GM12872 (cell line): ENCODE measurements around the gene SCN3A.

Source experiments
- TF ChIP-seq, protein P1 (sequence below): IDR thresholded peaks from 3 replicates; pipeline ENCODE4 v1.5.1; 2011; ENCODE audit warnings: low read depth, mild to moderate bottlenecking, low read length, moderate library complexity; ENCODE audit not compliant: insufficient read depth

SCN3A gene

DNA sequence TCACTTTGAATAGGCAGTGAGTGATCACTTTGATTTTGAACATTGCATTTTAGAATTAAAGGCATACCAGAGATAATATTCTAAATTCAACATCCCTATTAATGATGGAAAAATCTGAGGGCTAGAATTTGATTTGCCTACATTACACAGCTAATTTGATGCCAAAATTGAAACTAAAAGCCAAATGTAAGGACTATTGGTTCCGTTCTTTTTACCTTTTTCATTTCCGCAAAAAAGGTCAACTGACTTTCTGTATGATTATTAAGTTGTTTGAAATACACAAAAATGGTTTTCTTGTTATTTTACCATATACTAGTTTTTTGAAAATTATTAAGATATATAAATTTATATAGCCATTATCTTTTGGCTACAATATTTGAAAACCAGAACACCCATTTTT, 117.5 kb downstream of the SCN3A start:
- TF ChIP-seq, protein P1, sequence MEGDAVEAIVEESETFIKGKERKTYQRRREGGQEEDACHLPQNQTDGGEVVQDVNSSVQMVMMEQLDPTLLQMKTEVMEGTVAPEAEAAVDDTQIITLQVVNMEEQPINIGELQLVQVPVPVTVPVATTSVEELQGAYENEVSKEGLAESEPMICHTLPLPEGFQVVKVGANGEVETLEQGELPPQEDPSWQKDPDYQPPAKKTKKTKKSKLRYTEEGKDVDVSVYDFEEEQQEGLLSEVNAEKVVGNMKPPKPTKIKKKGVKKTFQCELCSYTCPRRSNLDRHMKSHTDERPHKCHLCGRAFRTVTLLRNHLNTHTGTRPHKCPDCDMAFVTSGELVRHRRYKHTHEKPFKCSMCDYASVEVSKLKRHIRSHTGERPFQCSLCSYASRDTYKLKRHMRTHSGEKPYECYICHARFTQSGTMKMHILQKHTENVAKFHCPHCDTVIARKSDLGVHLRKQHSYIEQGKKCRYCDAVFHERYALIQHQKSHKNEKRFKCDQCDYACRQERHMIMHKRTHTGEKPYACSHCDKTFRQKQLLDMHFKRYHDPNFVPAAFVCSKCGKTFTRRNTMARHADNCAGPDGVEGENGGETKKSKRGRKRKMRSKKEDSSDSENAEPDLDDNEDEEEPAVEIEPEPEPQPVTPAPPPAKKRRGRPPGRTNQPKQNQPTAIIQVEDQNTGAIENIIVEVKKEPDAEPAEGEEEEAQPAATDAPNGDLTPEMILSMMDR = no peak

DNA sequence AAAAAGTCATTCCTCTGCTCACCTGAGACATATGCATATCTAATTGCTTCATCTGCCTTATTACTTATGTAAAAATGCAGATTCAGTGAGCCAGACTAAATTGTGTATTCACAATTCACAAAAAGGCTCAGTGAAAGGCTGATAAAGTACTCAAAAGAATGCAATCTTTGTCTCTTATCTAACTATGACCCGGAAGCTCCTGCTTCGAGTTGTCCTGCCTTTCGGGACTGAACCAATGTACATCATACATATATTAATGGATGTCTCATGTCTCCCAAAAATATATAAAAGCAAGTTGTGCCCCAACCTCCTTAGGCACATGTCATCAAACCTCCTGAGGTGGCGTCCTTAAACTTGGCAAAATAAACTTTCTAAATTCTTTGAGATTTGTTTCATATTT, 120.5 kb downstream of the SCN3A start:
- TF ChIP-seq, protein P1 = no peak

DNA sequence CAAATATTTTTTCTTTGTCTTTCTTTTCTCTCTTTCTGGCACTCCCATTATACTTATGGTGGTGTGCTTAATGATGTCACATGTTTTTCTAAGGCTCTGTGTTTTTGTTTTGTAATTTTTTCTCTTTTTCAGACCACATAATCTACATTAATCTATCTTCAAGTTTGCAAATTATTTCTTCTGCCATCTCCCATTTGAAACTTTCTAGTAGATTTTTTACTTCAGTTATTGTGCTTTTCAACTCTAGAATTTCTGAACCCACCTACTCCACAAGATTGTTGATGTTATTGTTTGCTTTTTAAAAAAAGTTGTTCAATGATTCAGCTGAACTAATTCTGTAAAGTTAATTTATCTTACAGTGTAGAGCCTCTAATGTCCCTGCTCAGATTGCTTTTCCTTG, 121.4 kb downstream of the SCN3A start:
- TF ChIP-seq, protein P1 = no peak

DNA sequence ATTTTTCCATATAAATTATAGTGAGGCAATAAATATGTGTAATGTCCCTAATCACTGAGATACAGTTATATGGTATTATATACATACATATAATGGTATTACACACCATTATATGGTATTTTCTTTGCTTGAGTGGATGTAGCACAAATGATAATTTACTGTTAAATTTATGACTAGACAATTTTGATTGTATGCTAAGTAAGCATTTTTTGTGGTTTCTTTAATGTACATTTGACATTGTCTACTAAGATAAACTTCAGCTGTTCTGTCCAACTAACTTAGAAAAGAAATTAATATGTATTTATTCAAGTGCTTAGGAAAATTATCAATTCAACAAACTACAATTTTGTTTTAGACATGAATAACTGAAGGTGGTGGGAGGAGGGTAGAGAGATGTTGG, 122.6 kb downstream of the SCN3A start:
- TF ChIP-seq, protein P1 = no peak

DNA sequence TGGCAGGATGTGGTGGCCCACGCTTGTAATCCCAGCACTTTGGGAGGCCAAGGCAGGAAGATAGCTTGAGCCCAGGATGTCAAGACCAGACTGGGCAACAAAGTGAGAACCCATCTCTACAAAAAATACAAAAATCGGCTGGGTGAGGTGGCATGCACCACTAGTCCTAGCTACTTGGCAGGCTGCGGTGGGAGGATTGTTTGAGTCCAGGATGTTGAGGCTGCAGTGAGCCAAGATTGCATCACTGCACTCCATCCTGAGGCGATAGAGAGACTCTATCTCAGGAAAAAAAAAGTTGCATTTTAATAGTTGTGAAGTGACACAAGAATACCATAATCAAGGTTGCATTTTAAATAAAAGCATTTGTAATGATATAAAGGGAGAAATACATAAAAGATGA, 124.4 kb downstream of the SCN3A start:
- TF ChIP-seq, protein P1 = no peak

DNA sequence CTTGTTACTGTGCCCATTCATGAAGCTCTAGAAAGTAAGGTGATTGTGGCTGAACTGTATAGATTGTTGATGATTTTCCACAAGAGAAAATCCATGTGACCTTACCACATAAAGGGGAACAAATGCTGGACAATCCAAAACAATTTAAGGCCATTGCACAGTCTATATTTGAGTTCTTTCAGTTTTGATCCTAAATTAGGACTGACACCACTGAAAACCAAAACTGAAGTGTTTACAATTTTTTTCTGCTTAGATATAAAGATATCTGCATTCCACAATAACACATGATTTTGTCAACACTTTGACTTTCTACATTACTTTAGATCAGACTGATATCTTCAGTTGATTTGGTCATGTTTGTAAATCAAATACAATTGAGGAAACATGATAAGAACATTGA, 124.9 kb downstream of the SCN3A start:
- TF ChIP-seq, protein P1 = no peak

DNA sequence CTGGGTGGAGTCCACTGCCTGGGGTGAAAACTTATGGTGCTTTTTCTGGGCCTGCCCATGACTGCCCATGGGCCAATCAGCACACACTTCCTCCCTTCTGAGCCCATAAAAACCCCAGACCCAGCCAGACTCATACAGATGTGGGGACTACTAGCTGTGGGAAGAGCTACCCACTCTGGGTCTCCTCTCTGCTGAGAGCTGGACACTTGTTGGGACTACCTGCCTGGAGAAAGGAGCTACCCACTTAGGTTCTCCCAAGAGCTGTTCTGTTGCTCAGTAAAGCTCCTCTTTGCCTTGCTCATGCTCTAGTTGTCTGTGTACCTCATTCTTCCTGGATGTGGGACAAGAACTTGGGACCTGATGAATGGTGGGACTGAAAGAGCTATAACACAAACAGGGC, 129.0 kb downstream of the SCN3A start:
- TF ChIP-seq, protein P1 = no peak

DNA sequence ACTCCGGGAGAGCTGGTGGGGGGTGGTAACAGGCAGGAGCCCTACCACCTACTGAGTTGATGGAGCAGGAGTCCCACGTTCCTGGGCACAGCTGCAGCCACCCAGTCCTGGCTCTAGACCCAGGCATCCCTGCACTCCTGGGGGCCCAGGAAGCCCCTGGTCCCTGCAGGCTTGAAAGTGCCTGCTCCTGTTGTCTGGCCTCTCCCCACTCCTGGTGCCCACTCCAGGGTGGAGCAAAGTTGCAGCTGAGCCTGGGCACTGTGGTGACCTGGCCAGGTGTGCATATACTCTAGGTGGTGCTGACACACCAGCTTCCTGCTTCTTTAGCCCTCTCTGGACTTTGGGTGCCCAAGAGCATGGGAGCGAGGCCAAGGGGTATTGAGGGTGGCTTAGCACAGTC, 129.5 kb downstream of the SCN3A start:
- TF ChIP-seq, protein P1 = no peak
